Neural progenitor cell (in vitro differentiated cells): ENCODE results near the gene RIPOR2. TPM values are rescaled to one million over a fixed set of nuclear protein-coding genes. Genes with fewer than 3 reads are reported as not detected.
"Not testable (repeated sequence)": the region's sequence is repeated elsewhere in the genome, so short reads cannot be mapped to it uniquely, and the experiment has no call there.

Experiments used
- DNase-seq: peaks from one replicate; pipeline ENCODE4 v3.0.0-alpha.2; 2016; ENCODE audit warnings: low spot score
- H2AFZ ChIP-seq: fragments of 200-600 bp; sonication (generic); replicated peaks from 2 replicates; pipeline ENCODE4 v1.6.1; 2016; ENCODE audit warnings: antibody characterized with exemption
- H3F3A ChIP-seq: fragments of 200-600 bp; sonication (generic); 2 replicates; pipeline ENCODE4 v1.6.1; 2016; ENCODE audit warnings: antibody characterized with exemption, low read depth
- H3K27ac ChIP-seq: fragments of 200-600 bp; sonication (generic); 2 replicates; pipeline ENCODE4 v1.5.1; 2016; ENCODE audit warnings: mild to moderate bottlenecking
- H3K27me3 ChIP-seq: fragments of 200-600 bp; sonication (generic); 2 replicates; pipeline ENCODE4 v1.6.1; 2016; ENCODE audit warnings: mild to moderate bottlenecking, moderate library complexity
- H3K36me3 ChIP-seq: fragments of 200-600 bp; sonication (generic); 2 replicates; pipeline ENCODE4 v1.5.1; 2016
- H3K4me1 ChIP-seq: fragments of 200-600 bp; sonication (generic); 2 replicates; pipeline ENCODE4 v1.6.1; 2016; ENCODE audit warnings: mixed run types
- H3K4me2 ChIP-seq: fragments of 200-600 bp; sonication (generic); 2 replicates; pipeline ENCODE4 v1.6.1; 2016
- H3K4me3 ChIP-seq: fragments of 200-600 bp; sonication (generic); 2 replicates; pipeline ENCODE4 v1.5.1; 2016
- H3K79me2 ChIP-seq: fragments of 200-600 bp; sonication (generic); 2 replicates; pipeline ENCODE4 v1.6.1; 2016; ENCODE audit warnings: low read depth
- H3K9ac ChIP-seq: fragments of 200-600 bp; sonication (generic); 2 replicates; pipeline ENCODE4 v1.6.1; 2016
- H3K9me3 ChIP-seq: fragments of 200-600 bp; sonication (generic); 2 replicates; pipeline ENCODE4 v1.5.1; 2016; ENCODE audit warnings: low read depth
- H4K20me1 ChIP-seq: fragments of 200-600 bp; sonication (generic); 2 replicates; pipeline ENCODE4 v1.6.1; 2016; ENCODE audit warnings: low read depth
- H3K27ac Mint-ChIP-seq: 3 replicates; pipeline ENCODE4 v1.8.0; 2021; ENCODE audit warnings: mixed read lengths
- H3K27me3 Mint-ChIP-seq: 2 replicates; pipeline ENCODE4 v1.8.0; 2022; ENCODE audit warnings: low read depth, mild to moderate bottlenecking, inconsistent platforms, moderate library complexity, mixed read lengths; ENCODE audit not compliant: insufficient read depth
- H3K36me3 Mint-ChIP-seq: 3 replicates; pipeline ENCODE4 v1.8.0; 2021; ENCODE audit warnings: mixed read lengths
- H3K4me1 Mint-ChIP-seq: 3 replicates; pipeline ENCODE4 v1.8.0; 2021; ENCODE audit warnings: mixed read lengths
- H3K4me3 Mint-ChIP-seq: 3 replicates; pipeline ENCODE4 v1.8.0; 2021; ENCODE audit warnings: mild to moderate bottlenecking, moderate library complexity, mixed read lengths
- H3K9me3 Mint-ChIP-seq: 3 replicates; pipeline ENCODE4 v1.8.0; 2020; ENCODE audit warnings: mixed read lengths
- CTCF ChIP-seq: fragments of 200-600 bp; sonication (generic); IDR thresholded peaks from 2 replicates; pipeline ENCODE4 v1.5.1; 2017; ENCODE audit warnings: antibody characterized with exemption, mild to moderate bottlenecking
- EZH2 ChIP-seq: fragments of 200-600 bp; sonication (generic); IDR thresholded peaks from 2 replicates; pipeline ENCODE4 v1.6.1; 2017; ENCODE audit warnings: antibody characterized with exemption, mild to moderate bottlenecking, moderate library complexity
- EZH2phosphoT487 ChIP-seq: fragments of 200-600 bp; sonication (generic); IDR thresholded peaks from 2 replicates; pipeline ENCODE4 v1.6.1; 2017; ENCODE audit warnings: antibody characterized with exemption
- total RNA-seq: library from RNA; depleted of rRNA; stranded (reverse); fragments of >200 nt; gene quantifications from 2 replicates; pipeline ENCODE4 v1.2.3, GENCODE V29; 2015; ENCODE audit warnings: low replicate concordance

The RIPOR2 gene
- total RNA-seq, 1 donor from 2014 or later, result 0.26 TPM

DNA sequence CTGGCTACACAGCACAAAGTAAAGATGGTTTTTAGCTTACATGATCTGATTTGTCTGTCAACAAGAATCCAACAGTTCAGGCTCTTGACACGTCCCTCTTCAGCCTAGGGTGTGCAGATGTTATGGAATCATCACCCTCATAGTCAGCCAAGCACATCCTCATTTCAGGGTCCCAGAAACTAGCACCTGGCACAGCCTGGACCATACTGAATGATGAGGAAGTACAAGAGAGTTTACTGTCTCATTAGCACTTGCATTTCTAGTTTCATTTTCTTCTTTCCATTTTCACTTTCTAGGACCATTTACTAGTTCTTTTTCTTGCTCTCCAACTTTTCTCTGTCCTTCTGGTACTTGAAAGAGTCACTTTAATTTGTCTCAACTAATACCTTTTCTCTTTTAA, 6.5 kb downstream of the RIPOR2 start:
- no peak overlapping the region for H3K27ac Mint-ChIP-seq

DNA sequence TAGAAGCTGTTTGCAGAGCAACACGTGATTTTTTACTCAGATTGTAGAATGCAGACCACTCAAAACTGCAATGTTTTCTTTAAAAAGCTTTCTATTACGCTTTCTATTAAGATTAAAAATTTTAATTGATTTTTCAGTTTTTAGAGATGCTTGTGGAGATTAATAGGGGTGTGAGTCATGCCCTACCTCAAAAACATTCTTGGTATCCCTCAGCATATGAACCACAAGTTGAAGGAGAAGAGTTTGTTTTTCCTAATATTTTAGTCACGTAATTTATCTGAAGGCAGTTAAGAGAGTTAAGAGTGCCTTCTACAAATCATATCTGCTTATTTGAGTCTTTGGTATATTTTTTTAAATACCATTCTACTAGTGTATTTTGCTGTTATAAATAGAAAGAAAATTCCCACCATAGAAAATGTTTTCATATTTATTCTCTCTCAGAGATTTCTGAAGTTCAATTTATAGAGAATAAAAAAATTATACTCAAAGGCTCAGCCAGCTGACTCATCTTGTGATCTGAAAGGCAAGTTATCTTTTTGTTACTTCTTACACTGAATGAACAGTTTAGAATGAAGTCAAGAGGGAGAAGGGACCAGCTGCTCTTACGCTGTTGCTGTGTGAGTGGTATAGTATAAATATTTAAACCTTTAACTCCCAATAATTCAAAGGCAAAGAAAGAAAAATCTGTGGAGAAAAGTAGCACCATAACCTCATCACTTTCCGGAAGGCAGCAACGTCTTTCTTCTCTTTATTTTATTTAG, 7.6 kb downstream of the RIPOR2 start:
- Histone ChIP-seq H3K27me3 (no peaks in the 10 kb centered on the region), H3K27ac (no peak overlapping the region), H3K4me2 (no peak overlapping the region)

More for the DNA sequence above, 6.5 kb downstream of the RIPOR2 start:
- Histone ChIP-seq H3K9ac (no peak overlapping the region), H3K9me3 (no peaks in the 10 kb centered on the region), H3K27me3 (no peaks in the 10 kb centered on the region), H3K4me3 (no peak overlapping the region), H3F3A (peaks cover 12% of the 10 kb centered on the region), H3K36me3 (no peaks in the 10 kb centered on the region), H4K20me1 (no peaks in the 10 kb centered on the region), H3K4me1 (peaks cover 29% of the 10 kb centered on the region), H3K4me2 (no peak overlapping the region), H3K27ac (no peak overlapping the region), H3K79me2 (no peaks in the 10 kb centered on the region), H2AFZ (no peak overlapping the region)
- no peak overlapping the region for H3K4me3 Mint-ChIP-seq
- peaks cover 15% of the 10 kb centered on the region for H3K27me3 Mint-ChIP-seq
- H3K9me3 Mint-ChIP-seq, result peaks cover 7% of the 10 kb centered on the region
- H3K4me1 Mint-ChIP-seq, result peaks cover 56% of the 10 kb centered on the region
- DNase-seq, result no peak
- TF ChIP-seq EZH2 (no peak), EZH2phosphoT487 (no peak), CTCF (no peak)
- H3K36me3 Mint-ChIP-seq, result peaks cover 6% of the 10 kb centered on the region

GRCh38 chr6:24927277-24927955, 8.3 kb downstream of the RIPOR2 start:
- Histone ChIP-seq H3K9me3 (no peaks in the 10 kb centered on the region), H3K9ac (no peak overlapping the region), H3K4me1 (peaks cover 37% of the 10 kb centered on the region), H3K27ac (no peak overlapping the region), H3K79me2 (no peaks in the 10 kb centered on the region), H3K36me3 (no peaks in the 10 kb centered on the region), H3F3A (peaks cover 18% of the 10 kb centered on the region), H3K4me2 (no peak overlapping the region), H4K20me1 (no peaks in the 10 kb centered on the region), H2AFZ (no peak overlapping the region), H3K27me3 (no peaks in the 10 kb centered on the region), H3K4me3 (no peak overlapping the region)
- H3K27ac Mint-ChIP-seq, result peak overlapping the region; percentile 14
- H3K4me1 Mint-ChIP-seq, result peaks cover 64% of the 10 kb centered on the region
- H3K9me3 Mint-ChIP-seq, result peaks cover 7% of the 10 kb centered on the region
- no peak for DNase-seq
- H3K36me3 Mint-ChIP-seq, result peaks cover 6% of the 10 kb centered on the region
- H3K4me3 Mint-ChIP-seq, result peak overlapping the region; percentile 25
- H3K27me3 Mint-ChIP-seq, result peaks cover 11% of the 10 kb centered on the region
- TF ChIP-seq CTCF (no peak), EZH2phosphoT487 (no peak), EZH2 (no peak)

More for the DNA sequence above, 7.6 kb downstream of the RIPOR2 start:
- peaks cover 66% of the 10 kb centered on the region for H3K4me1 Mint-ChIP-seq
- H3K27me3 Mint-ChIP-seq, result peaks cover 11% of the 10 kb centered on the region
- Histone ChIP-seq H3K9me3 (no peaks in the 10 kb centered on the region), H3K79me2 (no peaks in the 10 kb centered on the region), H2AFZ (no peak overlapping the region), H3K36me3 (no peaks in the 10 kb centered on the region), H3K9ac (no peak overlapping the region), H3F3A (peaks cover 18% of the 10 kb centered on the region), H3K4me1 (peaks cover 39% of the 10 kb centered on the region), H4K20me1 (no peaks in the 10 kb centered on the region), H3K4me3 (no peak overlapping the region)
- no peak for DNase-seq
- H3K4me3 Mint-ChIP-seq, result no peak overlapping the region
- H3K27ac Mint-ChIP-seq, result no peak overlapping the region
- H3K36me3 Mint-ChIP-seq, result peaks cover 6% of the 10 kb centered on the region
- peaks cover 7% of the 10 kb centered on the region for H3K9me3 Mint-ChIP-seq
- TF ChIP-seq CTCF, result no peak
- TF ChIP-seq EZH2, result no peak
- no peak for TF ChIP-seq EZH2phosphoT487

DNA sequence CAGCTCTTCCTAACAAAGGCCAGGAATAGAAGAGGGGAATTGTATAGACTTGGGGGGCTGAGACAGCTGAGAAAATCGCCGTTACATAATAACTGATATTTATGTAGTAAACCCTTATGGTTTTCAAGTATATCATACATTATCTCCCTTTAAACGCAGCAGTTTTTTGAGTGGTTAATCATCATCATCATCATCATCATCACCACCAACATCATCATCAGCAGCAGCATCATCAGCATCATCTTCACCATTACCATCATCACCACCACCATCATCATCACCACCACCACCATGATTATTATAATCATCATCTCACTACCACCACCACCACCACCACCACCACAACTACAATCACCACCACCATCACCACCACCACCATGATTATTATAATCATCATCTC, 9.1 kb downstream of the RIPOR2 start:
- H3K4me3 ChIP-seq, DNase-seq, H4K20me1 ChIP-seq, H3K9me3 Mint-ChIP-seq, H3K9me3 ChIP-seq, H3K27ac Mint-ChIP-seq, H3K4me3 Mint-ChIP-seq, H3K9ac ChIP-seq, H3K79me2 ChIP-seq, H2AFZ ChIP-seq, H3K36me3 Mint-ChIP-seq, H3K4me2 ChIP-seq, H3K27ac ChIP-seq, H3K36me3 ChIP-seq, H3K27me3 ChIP-seq: not testable (repeated sequence)
- Mint-ChIP-seq H3K4me1 (peaks cover 56% of the 10 kb centered on the region), H3K27me3 (peaks cover 11% of the 10 kb centered on the region)
- peaks cover 30% of the 10 kb centered on the region for H3K4me1 ChIP-seq
- peaks cover 18% of the 10 kb centered on the region for H3F3A ChIP-seq
